Prostate gland (tissue), 2 donors: Measurements from ENCODE around the gene F2RL2.

Experiments used
- POLR2A ChIP-seq: fragments of 450-650 bp; IDR thresholded peaks from one replicate; pipeline ENCODE4 v1.6.1; 2016; ENCODE audit warnings: antibody characterized with exemption, mild to moderate bottlenecking
- POLR2AphosphoS5 ChIP-seq: sonication (generic); formaldehyde crosslinking; IDR thresholded peaks from one replicate; pipeline ENCODE4 v1.6.1; 2017; ENCODE audit warnings: antibody characterized with exemption
- TF ChIP-seq, protein P1 (sequence below), 4 experiments: fragments of 200-600 bp in 2 of 4; fragments of 450-650 bp in 2 of 4; sonication (generic) in 2 of 4; IDR thresholded peaks; 1 replicate in 3 of 4; 2 replicates in 1 of 4; pipeline ENCODE4 v1.5.1; 2016 to 2019; ENCODE audit warnings: antibody characterized with exemption in 4 of 4, mild to moderate bottlenecking in 2 of 4, moderate library complexity in 2 of 4

DNA sequence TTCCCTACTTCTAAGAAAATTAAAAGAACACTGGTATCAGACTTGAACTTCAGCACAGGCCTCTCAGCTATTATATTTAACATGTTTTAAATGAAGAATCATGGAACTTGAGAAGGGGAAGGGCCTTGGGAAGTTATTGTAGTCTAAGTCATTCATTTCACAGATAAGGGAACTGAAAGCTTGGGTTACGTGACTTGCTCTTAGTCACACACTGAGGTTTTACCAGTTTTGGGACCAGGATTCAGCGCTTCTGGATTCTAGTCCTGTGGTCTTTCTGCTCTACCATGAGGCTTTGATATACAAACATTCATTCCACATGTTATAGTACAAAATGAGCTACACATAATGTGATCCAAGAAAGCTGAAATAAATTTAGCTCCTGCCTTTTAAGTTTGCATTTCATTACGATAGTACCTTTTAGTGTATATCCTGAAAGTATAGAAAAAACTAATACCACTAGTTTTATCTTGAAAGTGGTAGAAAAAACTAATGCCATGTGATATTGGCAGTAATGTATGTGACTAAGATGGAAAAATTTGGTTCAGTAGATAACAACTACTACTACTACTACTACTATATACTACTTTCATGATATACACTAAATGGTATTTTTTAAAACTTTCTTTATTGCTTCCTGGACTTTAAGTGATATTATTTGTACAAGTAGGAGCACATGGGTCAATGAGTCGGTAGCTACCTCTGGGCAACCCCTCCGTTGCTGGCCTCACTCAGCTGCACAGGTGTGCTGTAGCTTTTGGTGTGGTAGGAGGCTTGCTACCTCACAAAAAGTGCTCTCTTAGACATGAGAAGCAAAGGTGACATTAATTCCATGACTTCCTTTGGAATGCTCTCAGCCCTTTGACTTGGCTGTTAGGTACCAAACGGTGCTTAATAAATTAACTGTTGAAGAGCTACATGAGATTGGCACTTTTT, 40.7 kb downstream of the F2RL2 start:
- TF ChIP-seq, protein P1, sequence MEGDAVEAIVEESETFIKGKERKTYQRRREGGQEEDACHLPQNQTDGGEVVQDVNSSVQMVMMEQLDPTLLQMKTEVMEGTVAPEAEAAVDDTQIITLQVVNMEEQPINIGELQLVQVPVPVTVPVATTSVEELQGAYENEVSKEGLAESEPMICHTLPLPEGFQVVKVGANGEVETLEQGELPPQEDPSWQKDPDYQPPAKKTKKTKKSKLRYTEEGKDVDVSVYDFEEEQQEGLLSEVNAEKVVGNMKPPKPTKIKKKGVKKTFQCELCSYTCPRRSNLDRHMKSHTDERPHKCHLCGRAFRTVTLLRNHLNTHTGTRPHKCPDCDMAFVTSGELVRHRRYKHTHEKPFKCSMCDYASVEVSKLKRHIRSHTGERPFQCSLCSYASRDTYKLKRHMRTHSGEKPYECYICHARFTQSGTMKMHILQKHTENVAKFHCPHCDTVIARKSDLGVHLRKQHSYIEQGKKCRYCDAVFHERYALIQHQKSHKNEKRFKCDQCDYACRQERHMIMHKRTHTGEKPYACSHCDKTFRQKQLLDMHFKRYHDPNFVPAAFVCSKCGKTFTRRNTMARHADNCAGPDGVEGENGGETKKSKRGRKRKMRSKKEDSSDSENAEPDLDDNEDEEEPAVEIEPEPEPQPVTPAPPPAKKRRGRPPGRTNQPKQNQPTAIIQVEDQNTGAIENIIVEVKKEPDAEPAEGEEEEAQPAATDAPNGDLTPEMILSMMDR (IDR thresholded peaks at IDR 0.05) = no peak
- TF ChIP-seq POLR2A (no peak), POLR2AphosphoS5 (no peak)
